CD4-positive, alpha-beta memory T cell (primary cell): Measurements from ENCODE around the gene ZSCAN20. TPM values are rescaled to one million over a fixed set of nuclear protein-coding genes. Genes with fewer than 3 reads are reported as not detected.
A peak's percentile ranks its signal among the peaks of the same experiment; 100 is the strongest.
"Not testable (repeated sequence)": the region's sequence is repeated elsewhere in the genome, so short reads cannot be mapped to it uniquely, and the experiment has no call there.

Experiments
- CTCF ChIA-PET: fragments of 350-600 bp; sonication (Branson Sonifier 250); formaldehyde crosslinking; loops from one replicate; lab custom pipeline; 2021; ENCODE audit warnings: inconsistent platforms; ENCODE audit not compliant: partially characterized antibody; lab: Charles Lee
- POLR2A ChIA-PET: fragments of 350-600 bp; sonication (Branson Sonifier 250); formaldehyde crosslinking; loops from one replicate; lab custom pipeline; 2021; ENCODE audit not compliant: partially characterized antibody; lab: Charles Lee
- DNase-seq, 5 donors: peaks; one replicate each; pipeline versions ENCODE4 v3.0.0 to v3.0.0-alpha.2; 2020 to 2022; ENCODE audit warnings: mixed read lengths in 1 of 5
- H3K27ac ChIP-seq: one replicate; pipeline ENCODE4 v1.7.0; 2013; ENCODE audit warnings: low read depth, low read length
- H3K27me3 ChIP-seq: 2 replicates; pipeline ENCODE4 v1.7.0; 2013; ENCODE audit warnings: mild to moderate bottlenecking, low read length, moderate library complexity; ENCODE audit not compliant: insufficient read depth
- H3K36me3 ChIP-seq: 2 replicates; pipeline ENCODE4 v1.7.0; 2013; ENCODE audit warnings: mild to moderate bottlenecking, low read length, moderate library complexity; ENCODE audit not compliant: insufficient read depth
- H3K4me1 ChIP-seq: 2 replicates; pipeline ENCODE4 v1.7.0; 2013; ENCODE audit warnings: mild to moderate bottlenecking, low read length, moderate library complexity; ENCODE audit not compliant: insufficient read depth
- H3K4me3 ChIP-seq, 2 donors: one replicate each; pipeline ENCODE4 v1.7.0; 2013; ENCODE audit warnings: low read length in 2 of 2, mild to moderate bottlenecking in 1 of 2
- H3K9me3 ChIP-seq, 2 donors: one replicate each; pipeline ENCODE4 v1.7.0; 2013; ENCODE audit warnings: low read length in 2 of 2, control low read depth in 1 of 2; ENCODE audit not compliant: control insufficient read depth in 1 of 2
- H3K27ac Mint-ChIP-seq, 7 donors: one replicate each; pipeline ENCODE4 v1.8.0; 2020 to 2021; ENCODE audit warnings: mixed read lengths in 7 of 7, mild to moderate bottlenecking in 6 of 7, inconsistent platforms in 3 of 7, moderate library complexity in 3 of 7
- H3K27me3 Mint-ChIP-seq, 2 donors: one replicate each; pipeline ENCODE4 v1.8.0; 2020 to 2021; ENCODE audit warnings: mixed read lengths in 2 of 2
- H3K36me3 Mint-ChIP-seq, 2 donors: one replicate each; pipeline ENCODE4 v1.8.0; 2020 to 2021; ENCODE audit warnings: mixed read lengths in 2 of 2, inconsistent platforms in 1 of 2, mild to moderate bottlenecking in 1 of 2
- H3K4me1 Mint-ChIP-seq, 4 donors: one replicate each; pipeline ENCODE4 v1.8.0; 2020 to 2021; ENCODE audit warnings: mixed read lengths in 4 of 4, mild to moderate bottlenecking in 1 of 4
- H3K4me3 Mint-ChIP-seq, 8 donors: one replicate each; pipeline ENCODE4 v1.8.0; 2020 to 2021; ENCODE audit warnings: mixed read lengths in 8 of 8, mild to moderate bottlenecking in 7 of 8, moderate library complexity in 6 of 8, inconsistent platforms in 3 of 8
- H3K9me3 Mint-ChIP-seq, 8 donors: one replicate each; pipeline ENCODE4 v1.8.0; 2020 to 2021; ENCODE audit warnings: mixed read lengths in 8 of 8, mild to moderate bottlenecking in 5 of 8, inconsistent platforms in 3 of 8, moderate library complexity in 1 of 8
- intact Hi-C: fragments of 100-400 bp; cut with micrococcal nuclease; formaldehyde crosslinking; loops from one replicate; pipeline ENCODE4 v1.15.1; 2023
- polyA plus RNA-seq, 2 donors: library from polyadenylated mRNA; unstranded; fragments of 300-500 nt; fragmentation: Illumina TruSeq; gene quantifications; one replicate each; pipeline ENCODE4 v1.2.3, GENCODE V29; 2021
- total RNA-seq, 2 experiments: library from RNA; stranded (reverse); gene quantifications; one replicate each; pipeline ENCODE4 v1.2.3, GENCODE V29; 2021

ZSCAN20 gene
- total and polyA plus RNA-seq, 4 experiments from 2014 or later: 0.73 to 3.9 (median 3.8) TPM; not detected in 1

DNA sequence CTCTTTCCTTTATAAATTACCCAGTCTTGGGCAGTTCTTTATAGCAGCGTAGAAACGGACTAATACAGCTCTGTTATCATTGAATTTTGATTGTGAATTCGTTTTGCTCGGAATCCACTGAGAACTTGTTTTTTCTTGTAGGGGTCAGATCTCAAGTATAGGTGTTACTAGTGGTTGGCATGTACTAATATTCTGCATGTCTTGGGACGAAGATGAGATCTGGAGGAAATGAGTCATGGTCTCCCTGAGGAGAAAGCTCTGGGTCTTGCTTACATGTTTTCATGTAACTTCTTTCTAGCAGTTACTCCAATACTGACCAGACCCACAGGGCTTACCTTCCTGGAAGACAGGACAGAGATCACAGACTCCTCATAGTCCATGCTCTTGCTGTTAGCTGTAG, 30.3 kb downstream of the ZSCAN20 start:
- CTCF ChIA-PET: no interaction called here
- H3K4me1 ChIP-seq: no peaks in the 10 kb centered on the region
- no peaks in the 10 kb centered on the region for H3K27me3 Mint-ChIP-seq
- H3K36me3 Mint-ChIP-seq: peaks cover 8% of the 10 kb centered on the region in 2 donors
- H3K36me3 ChIP-seq: no peaks in the 10 kb centered on the region
- H3K27ac ChIP-seq: no peak overlapping the region
- intact Hi-C loops: no loop called here
- no peaks in the 10 kb centered on the region for H3K27me3 ChIP-seq
- no peaks in the 10 kb centered on the region for H3K4me1 Mint-ChIP-seq
- no peak overlapping the region for H3K27ac Mint-ChIP-seq
- H3K4me3 Mint-ChIP-seq: no peak overlapping the region
- H3K4me3 ChIP-seq: no peak overlapping the region
- DNase-seq: no peak
- peaks cover 0 to 26% (median 10%) of the 10 kb centered on the region in 8 donors for H3K9me3 Mint-ChIP-seq
- POLR2A ChIA-PET: no interaction called here
- H3K9me3 ChIP-seq: no peaks in the 10 kb centered on the region

DNA sequence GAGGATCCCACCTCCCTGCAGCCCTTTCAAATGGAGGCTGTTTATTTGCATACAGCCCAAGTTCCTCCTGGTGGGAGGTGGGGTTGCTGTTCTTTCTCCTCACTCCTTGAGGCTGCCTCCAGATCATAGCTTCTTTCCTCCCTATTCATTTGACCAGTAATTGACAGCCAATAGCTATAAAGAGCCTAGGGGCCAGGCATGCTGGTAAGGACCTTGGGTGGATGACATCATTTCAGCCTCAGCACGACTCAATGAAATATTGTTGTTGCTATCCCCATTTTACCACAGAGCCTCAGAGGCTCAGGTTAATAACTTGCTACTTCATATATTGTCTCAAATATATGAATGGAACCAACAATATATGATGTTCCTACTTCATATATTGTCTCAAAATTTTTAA, 31.1 kb downstream of the ZSCAN20 start:
- intact Hi-C loops: no loop called here
- Mint-ChIP-seq H3K27me3 (no peaks in the 10 kb centered on the region), H3K4me1 (no peaks in the 10 kb centered on the region), H3K27ac (peak overlapping the region in 1 of 7 donors; percentile 56), H3K4me3 (no peak overlapping the region), H3K9me3 (peaks cover 0 to 18% (median 5%) of the 10 kb centered on the region in 8 donors), H3K36me3 (peaks cover 3% of the 10 kb centered on the region in 2 donors)
- ChIA-PET POLR2A (no interaction called here), CTCF (no interaction called here)
- Histone ChIP-seq H3K4me3 (no peak overlapping the region), H3K4me1 (no peaks in the 10 kb centered on the region), H3K27ac (no peak overlapping the region), H3K36me3 (no peaks in the 10 kb centered on the region), H3K9me3 (no peaks in the 10 kb centered on the region), H3K27me3 (no peaks in the 10 kb centered on the region)
- no peak for DNase-seq

DNA sequence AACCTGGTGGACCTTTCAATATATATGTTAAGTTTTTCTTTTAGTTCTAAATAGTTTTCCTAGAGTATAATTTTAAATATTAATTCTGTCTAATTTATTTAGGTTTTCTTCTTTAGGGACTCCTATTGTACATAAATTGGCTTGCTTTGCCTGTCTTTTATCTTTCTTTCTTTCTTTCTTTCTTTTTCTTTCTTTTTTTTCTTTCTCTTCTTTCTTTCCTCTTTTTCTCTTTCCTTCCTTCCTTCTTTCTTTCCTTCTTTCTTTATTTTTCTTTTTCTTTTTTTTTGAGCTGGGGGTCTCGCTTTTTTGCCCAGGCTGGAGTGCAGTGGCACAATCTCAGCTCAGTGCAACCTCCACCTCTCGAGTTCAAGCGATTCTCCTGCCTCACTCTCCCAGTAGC, 35.2 kb downstream of the ZSCAN20 start:
- intact Hi-C loops: no loop called here
- H3K36me3 Mint-ChIP-seq: no peaks in the 10 kb centered on the region

DNA sequence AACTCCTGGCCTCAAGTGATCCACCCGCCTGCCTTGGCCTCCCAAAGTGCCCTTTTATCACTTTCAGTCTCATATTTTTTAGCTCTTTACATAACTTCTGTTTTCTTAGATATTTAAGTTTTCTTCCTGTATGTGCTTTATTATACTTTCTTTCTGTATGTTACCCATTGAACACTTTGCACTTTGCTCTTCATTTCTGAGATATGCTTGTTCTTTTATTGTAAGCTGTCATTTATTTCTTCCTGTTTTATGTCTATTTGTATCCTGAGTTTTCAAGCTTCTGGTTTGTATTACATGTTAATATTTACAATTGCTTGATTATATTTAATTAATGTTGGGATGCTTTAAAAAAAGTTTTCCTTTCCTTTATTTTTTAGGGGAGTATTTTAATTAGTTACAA, 35.7 kb downstream of the ZSCAN20 start:
- H3K27ac ChIP-seq: no peak overlapping the region
- Mint-ChIP-seq H3K36me3 (no peaks in the 10 kb centered on the region), H3K27ac (peak overlapping the region in 1 of 7 donors; percentile 34), H3K4me3 (no peak overlapping the region), H3K4me1 (no peaks in the 10 kb centered on the region), H3K9me3 (peaks cover 0 to 1% (median 0%) of the 10 kb centered on the region in 8 donors), H3K27me3 (peaks cover 6% of the 10 kb centered on the region in 2 donors)
- ChIA-PET POLR2A (no interaction called here), CTCF (no interaction called here)
- H3K4me3 ChIP-seq: no peak overlapping the region
- H3K27me3 ChIP-seq: no peaks in the 10 kb centered on the region
- H3K36me3 ChIP-seq: no peaks in the 10 kb centered on the region
- H3K4me1 ChIP-seq: no peaks in the 10 kb centered on the region
- intact Hi-C loops: no loop called here
- no peak for DNase-seq
- H3K9me3 ChIP-seq: no peaks in the 10 kb centered on the region

More for the DNA sequence above, 35.2 kb downstream of the ZSCAN20 start:
- H3K27me3 Mint-ChIP-seq: peaks cover 6% of the 10 kb centered on the region in 2 donors
- no peaks in the 10 kb centered on the region for H3K36me3 ChIP-seq
- POLR2A ChIA-PET: no interaction called here
- H3K9me3 Mint-ChIP-seq: peaks cover 0 to 1% (median 0%) of the 10 kb centered on the region in 8 donors
- no peak for DNase-seq
- H3K4me3 ChIP-seq: no peak overlapping the region
- H3K4me1 Mint-ChIP-seq: no peaks in the 10 kb centered on the region
- no peaks in the 10 kb centered on the region for H3K9me3 ChIP-seq
- H3K27ac ChIP-seq: no peak overlapping the region
- no peak overlapping the region for H3K27ac Mint-ChIP-seq
- no peaks in the 10 kb centered on the region for H3K4me1 ChIP-seq
- peak overlapping the region in 1 of 8 donors; percentile 31 for H3K4me3 Mint-ChIP-seq
- CTCF ChIA-PET: no interaction called here
- no peaks in the 10 kb centered on the region for H3K27me3 ChIP-seq

- H3K9me3 ChIP-seq, POLR2A ChIA-PET, CTCF ChIA-PET, H3K27me3 Mint-ChIP-seq, H3K9me3 Mint-ChIP-seq, H3K4me1 Mint-ChIP-seq, H3K27ac ChIP-seq, intact Hi-C loops, H3K36me3 Mint-ChIP-seq, DNase-seq, H3K4me3 ChIP-seq, H3K27me3 ChIP-seq, H3K4me3 Mint-ChIP-seq, H3K4me1 ChIP-seq, H3K36me3 ChIP-seq, H3K27ac Mint-ChIP-seq: not testable (repeated sequence)
Observed at GRCh38 chr1:33509276-33509675, 36.8 kb downstream of the ZSCAN20 start.

- Histone ChIP-seq H3K27ac (no peak overlapping the region), H3K36me3 (no peaks in the 10 kb centered on the region), H3K27me3 (no peaks in the 10 kb centered on the region), H3K9me3 (no peaks in the 10 kb centered on the region), H3K4me3 (no peak overlapping the region), H3K4me1 (no peaks in the 10 kb centered on the region)
- peaks cover 10 to 14% of the 10 kb centered on the region in 2 donors for H3K27me3 Mint-ChIP-seq
- H3K4me1 Mint-ChIP-seq: no peaks in the 10 kb centered on the region
- ChIA-PET CTCF (no interaction called here), POLR2A (no interaction called here)
- no peaks in the 10 kb centered on the region for H3K36me3 Mint-ChIP-seq
- no peak for DNase-seq
- H3K4me3 Mint-ChIP-seq: no peak overlapping the region
- intact Hi-C loops: no loop called here
- H3K9me3 Mint-ChIP-seq: peaks cover 0 to 1% (median 0%) of the 10 kb centered on the region in 8 donors
- H3K27ac Mint-ChIP-seq: no peak overlapping the region
Observed at GRCh38 chr1:33512226-33513011, 40.0 kb downstream of the ZSCAN20 start.

DNA sequence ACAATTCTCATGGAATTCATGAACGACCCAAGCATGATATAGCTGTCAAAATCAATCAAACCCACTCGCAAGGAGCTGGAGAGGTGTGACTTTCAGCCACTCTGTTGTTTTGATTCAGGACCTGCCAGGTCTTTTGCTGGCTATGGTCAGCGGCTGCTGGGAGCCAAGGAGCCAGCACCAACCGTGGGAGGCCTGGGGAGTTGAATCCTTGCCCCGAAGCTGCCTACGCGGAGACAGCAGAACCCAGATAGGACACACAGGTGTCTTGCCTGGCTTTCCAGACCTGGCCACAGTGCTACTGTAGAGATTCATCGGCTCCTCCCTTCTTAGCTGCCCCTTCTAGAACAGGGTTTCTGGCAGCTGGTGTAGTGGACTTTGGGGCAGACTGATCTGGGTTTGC, 42.7 kb downstream of the ZSCAN20 start:
- no peaks in the 10 kb centered on the region for H3K9me3 ChIP-seq
- POLR2A ChIA-PET: no interaction called here
- Mint-ChIP-seq H3K9me3 (no peaks in the 10 kb centered on the region), H3K4me3 (no peak overlapping the region), H3K4me1 (no peaks in the 10 kb centered on the region), H3K36me3 (no peaks in the 10 kb centered on the region), H3K27ac (no peak overlapping the region), H3K27me3 (peaks cover 21 to 23% of the 10 kb centered on the region in 2 donors)
- H3K4me3 ChIP-seq: no peak overlapping the region
- no peaks in the 10 kb centered on the region for H3K27me3 ChIP-seq
- no peak overlapping the region for H3K27ac ChIP-seq
- no peak for DNase-seq
- H3K36me3 ChIP-seq: no peaks in the 10 kb centered on the region
- intact Hi-C loops: no loop called here
- CTCF ChIA-PET: no interaction called here
- H3K4me1 ChIP-seq: no peaks in the 10 kb centered on the region
